Dendritic cell treated with granulocyte-macrophage colony-stimulating factor and Interleukin-4, amounts not matched to agents 40 ng/mL and 50 ng/mL, for 4 days (primary cell): ENCODE measurements around the gene ROCK2.
A peak's percentile ranks its signal among the peaks of the same experiment; 100 is the strongest.

ENCODE experiments used
- H3K27ac Mint-ChIP-seq: one replicate; pipeline ENCODE4 v1.8.0; 2022; ENCODE audit warnings: mild to moderate bottlenecking, mixed read lengths
- H3K27me3 Mint-ChIP-seq: one replicate; pipeline ENCODE4 v1.8.0; 2022; ENCODE audit warnings: mild to moderate bottlenecking, mixed read lengths
- H3K36me3 Mint-ChIP-seq: one replicate; pipeline ENCODE4 v1.8.0; 2022; ENCODE audit warnings: low read depth, mixed read lengths
- H3K4me1 Mint-ChIP-seq: one replicate; pipeline ENCODE4 v1.8.0; 2022; ENCODE audit warnings: low read depth, mixed read lengths
- H3K4me3 Mint-ChIP-seq: one replicate; pipeline ENCODE4 v1.8.0; 2022; ENCODE audit warnings: mild to moderate bottlenecking, moderate library complexity, mixed read lengths
- H3K9me3 Mint-ChIP-seq: one replicate; pipeline ENCODE4 v1.8.0; 2022; ENCODE audit warnings: mixed read lengths
- intact Hi-C: fragments of 100-400 bp; cut with micrococcal nuclease; formaldehyde crosslinking; loops from one replicate; pipeline ENCODE4 v1.15.0; 2022

Gene ROCK2

DNA sequence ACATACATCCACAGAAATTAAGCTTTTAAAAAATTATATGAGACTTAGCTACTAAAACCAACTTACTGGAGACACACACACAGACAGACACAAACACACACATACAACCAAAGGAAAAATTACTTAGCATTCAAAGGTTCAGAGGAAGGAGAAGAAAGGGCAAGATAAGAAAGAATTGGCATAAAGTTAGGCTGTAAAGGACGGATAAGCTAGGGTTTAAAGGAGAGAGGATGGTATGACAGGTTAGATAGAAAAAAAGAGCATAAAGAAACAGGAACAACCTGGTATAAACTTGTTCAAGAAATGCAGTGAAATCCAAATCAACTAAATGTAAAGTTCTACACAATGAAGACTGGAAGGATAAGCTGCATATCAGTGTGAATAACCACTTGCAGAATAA lies 115.7 kb downstream of the ROCK2 start:
- Mint-ChIP-seq H3K9me3 (no peaks in the 10 kb centered on the region), H3K27me3 (no peaks in the 10 kb centered on the region), H3K27ac (no peak overlapping the region), H3K4me1 (peaks cover 9% of the 10 kb centered on the region), H3K36me3 (peaks cover 19% of the 10 kb centered on the region), H3K4me3 (no peak overlapping the region)
- intact Hi-C loops = loop anchor here (10.0 kb wide), 1 partner anchor 226 kb away; no protein-coding TSS in a partner anchor

DNA sequence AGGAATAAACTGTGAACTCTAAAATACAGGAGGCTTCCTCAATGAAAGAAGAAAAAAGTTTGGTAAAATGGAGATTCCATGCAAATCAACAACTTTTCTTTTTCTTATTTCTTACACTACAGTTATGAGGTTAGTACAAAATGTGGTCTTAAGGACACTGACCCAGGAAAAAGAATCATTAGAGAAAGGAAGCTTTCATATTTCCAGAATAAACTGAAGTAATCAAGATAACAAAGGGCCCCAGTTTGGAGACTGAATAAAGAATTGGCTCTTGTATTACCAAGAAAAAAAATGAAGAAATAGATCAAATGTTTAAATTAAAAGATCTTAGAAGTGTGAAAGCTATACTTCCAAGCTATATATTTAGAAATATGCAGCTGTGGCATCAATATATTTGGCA lies 116.8 kb downstream of the ROCK2 start:
- peaks cover 9% of the 10 kb centered on the region for H3K4me1 Mint-ChIP-seq
- intact Hi-C loops = loop anchor here (10.0 kb wide), 1 partner anchor 227 kb away; no protein-coding TSS in a partner anchor
- no peak overlapping the region for H3K27ac Mint-ChIP-seq
- no peaks in the 10 kb centered on the region for H3K9me3 Mint-ChIP-seq
- H3K27me3 Mint-ChIP-seq = no peaks in the 10 kb centered on the region
- H3K4me3 Mint-ChIP-seq = no peak overlapping the region
- peaks cover 30% of the 10 kb centered on the region for H3K36me3 Mint-ChIP-seq

DNA sequence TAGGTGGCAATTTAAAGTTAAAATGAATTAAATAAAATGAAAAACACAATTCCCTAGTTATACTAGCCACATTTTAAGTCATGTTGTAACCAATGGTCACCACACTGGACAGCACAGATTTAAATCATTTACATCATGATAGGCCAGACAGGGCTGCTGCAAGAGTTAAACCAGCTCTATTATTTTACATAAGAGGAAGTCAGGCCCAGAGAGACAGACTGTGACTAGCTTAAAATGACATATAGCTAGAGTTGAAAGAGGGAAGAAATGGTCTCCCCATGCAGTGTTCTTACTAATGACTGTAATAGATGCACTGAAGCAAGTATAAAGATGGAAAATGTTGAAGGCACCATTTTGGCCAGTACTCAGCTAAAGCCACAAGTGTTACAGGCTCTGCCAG lies 119.5 kb downstream of the ROCK2 start:
- Mint-ChIP-seq H3K4me1 (peaks cover 9% of the 10 kb centered on the region), H3K4me3 (no peak overlapping the region), H3K9me3 (no peaks in the 10 kb centered on the region), H3K27me3 (no peaks in the 10 kb centered on the region), H3K27ac (no peak overlapping the region), H3K36me3 (peaks cover 41% of the 10 kb centered on the region)
- intact Hi-C loops = loop anchor here (10.0 kb wide), 1 partner anchor 230 kb away; no protein-coding TSS in a partner anchor

DNA sequence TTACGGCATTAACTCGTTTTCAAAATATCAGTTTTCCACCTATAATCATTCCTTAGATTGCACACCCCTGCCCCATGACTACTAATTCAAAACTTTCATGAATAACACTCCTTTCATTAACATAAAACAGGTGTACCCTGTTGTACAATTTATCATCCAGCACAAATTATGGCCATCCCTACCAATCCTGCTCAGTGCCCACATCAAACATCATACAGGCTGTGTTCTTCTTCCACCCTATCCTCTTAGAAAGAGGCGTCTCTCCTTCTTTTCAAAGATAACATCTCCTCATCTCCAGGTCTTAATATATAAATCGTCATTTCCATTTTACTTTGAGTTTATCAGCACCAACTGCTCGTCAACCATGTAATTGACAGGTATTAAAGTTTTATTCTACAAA lies 121.6 kb downstream of the ROCK2 start:
- Mint-ChIP-seq H3K27ac (no peak overlapping the region), H3K4me3 (no peak overlapping the region), H3K9me3 (no peaks in the 10 kb centered on the region), H3K27me3 (no peaks in the 10 kb centered on the region), H3K36me3 (peaks cover 52% of the 10 kb centered on the region), H3K4me1 (peaks cover 9% of the 10 kb centered on the region)
- intact Hi-C loops = loop anchor here (10.0 kb wide), 1 partner anchor 232 kb away; no protein-coding TSS in a partner anchor

DNA sequence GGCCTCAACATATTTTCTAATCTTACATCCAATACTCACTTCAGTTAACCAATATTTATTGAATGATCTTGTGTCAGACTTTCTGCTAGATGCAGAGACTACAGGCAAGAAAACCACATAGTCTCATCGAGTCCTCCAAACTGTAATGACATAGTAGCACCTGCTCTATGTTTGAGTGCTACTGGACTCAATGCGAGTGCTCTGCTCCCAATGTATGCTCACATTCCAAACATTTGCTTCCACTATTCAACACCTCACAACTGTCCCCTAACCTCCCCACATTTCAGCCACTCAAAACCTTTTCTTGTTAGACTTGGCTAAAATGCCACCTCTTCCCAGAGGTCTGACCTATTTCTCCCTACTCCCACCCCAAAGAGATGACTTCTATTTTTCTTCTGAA lies 124.0 kb downstream of the ROCK2 start:
- Mint-ChIP-seq H3K9me3 (no peaks in the 10 kb centered on the region), H3K27ac (no peak overlapping the region), H3K4me1 (peaks cover 6% of the 10 kb centered on the region), H3K27me3 (no peaks in the 10 kb centered on the region), H3K36me3 (peaks cover 61% of the 10 kb centered on the region), H3K4me3 (no peak overlapping the region)
- intact Hi-C loops = loop anchor here (10.0 kb wide), 1 partner anchor 234 kb away; no protein-coding TSS in a partner anchor

DNA sequence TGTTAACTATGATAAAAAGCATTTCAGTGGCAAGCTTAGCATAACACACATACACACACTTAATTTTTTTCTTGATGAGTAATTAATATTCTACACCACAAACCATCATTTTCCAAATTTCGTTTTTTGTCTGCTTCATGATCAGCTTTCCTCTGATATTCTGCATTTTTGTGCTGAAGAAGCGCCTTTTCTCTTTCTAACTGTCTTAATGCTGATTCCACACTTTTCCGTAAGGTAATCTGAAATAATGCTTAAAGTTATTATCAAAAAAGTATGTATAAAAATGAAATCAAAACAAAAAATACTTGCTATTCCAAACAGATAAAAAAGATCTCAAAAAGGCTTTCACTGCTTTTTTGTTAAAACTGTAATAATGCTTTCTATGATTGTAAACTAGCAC lies 129.0 kb downstream of the ROCK2 start:
- Mint-ChIP-seq H3K36me3 (peaks cover 79% of the 10 kb centered on the region), H3K4me1 (no peaks in the 10 kb centered on the region), H3K27me3 (no peaks in the 10 kb centered on the region), H3K27ac (no peak overlapping the region), H3K9me3 (no peaks in the 10 kb centered on the region), H3K4me3 (no peak overlapping the region)
- intact Hi-C loops = no loop called here

DNA sequence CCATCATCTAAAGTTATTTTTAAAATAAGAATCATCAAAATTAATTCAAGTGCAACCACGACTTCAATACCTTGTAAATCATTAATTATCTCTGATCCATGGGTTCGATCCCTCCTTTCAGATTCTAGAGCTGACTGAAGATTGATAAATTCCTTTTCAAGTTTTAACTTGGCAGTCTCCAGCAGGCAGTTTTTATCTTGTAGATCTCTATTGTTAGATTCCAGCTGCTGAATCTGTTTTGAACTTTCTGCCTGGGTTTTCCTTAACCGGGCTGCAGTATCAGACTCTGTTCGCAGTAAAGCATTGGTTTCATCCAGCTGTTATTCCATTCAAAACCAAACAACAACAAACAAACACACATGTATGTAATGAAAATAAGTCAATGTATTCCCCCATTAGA lies 129.7 kb downstream of the ROCK2 start:
- Mint-ChIP-seq H3K27ac (no peak overlapping the region), H3K4me3 (no peak overlapping the region), H3K36me3 (peaks cover 73% of the 10 kb centered on the region), H3K27me3 (no peaks in the 10 kb centered on the region), H3K9me3 (no peaks in the 10 kb centered on the region), H3K4me1 (no peaks in the 10 kb centered on the region)
- intact Hi-C loops = no loop called here

DNA sequence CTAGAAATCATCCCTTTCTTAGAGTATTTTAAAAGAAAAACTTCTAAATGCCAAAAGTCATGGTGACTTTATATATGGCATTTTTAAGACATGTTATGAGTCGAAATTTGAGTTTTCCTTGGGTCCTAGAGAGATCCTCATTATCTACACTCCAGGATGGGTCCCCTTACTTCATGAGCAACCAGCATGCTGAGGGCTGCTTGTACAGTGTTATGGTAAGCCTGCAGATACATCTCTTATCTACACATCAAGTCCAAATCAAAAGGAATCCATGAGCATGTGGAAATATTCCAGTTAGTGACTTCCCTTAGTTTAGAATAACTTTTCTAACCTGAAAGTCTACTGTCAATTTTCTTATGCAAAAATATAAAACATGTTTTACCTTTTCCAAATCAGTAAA lies 130.5 kb downstream of the ROCK2 start:
- Mint-ChIP-seq H3K4me3 (no peak overlapping the region), H3K9me3 (no peaks in the 10 kb centered on the region), H3K36me3 (peaks cover 65% of the 10 kb centered on the region), H3K27ac (no peak overlapping the region), H3K27me3 (no peaks in the 10 kb centered on the region), H3K4me1 (no peaks in the 10 kb centered on the region)
- intact Hi-C loops = no loop called here

DNA sequence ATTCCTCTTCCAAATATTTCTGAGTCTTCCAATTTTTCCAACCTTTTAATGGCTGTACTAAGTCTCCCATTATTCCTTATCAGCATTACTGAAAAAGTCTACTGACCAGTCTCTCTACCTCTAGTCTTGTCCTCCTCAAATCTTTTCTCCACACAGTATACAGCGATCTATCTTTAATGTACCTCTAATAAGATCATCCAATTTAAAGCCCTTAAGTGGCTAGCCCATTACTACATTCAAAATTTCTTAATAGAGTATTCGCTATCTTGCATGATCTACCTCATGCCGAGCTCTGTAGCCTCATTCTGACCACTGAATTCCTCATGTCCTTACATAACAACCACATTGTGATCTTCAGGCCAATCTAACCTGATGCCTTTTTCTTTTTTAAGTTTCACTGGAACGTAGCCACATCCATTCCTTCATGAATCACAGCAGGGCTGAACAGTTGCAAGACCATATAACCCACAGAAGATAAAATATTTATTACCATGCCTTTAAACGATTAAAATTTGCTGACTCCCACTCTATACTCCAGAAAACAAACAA lies 131.3 kb downstream of the ROCK2 start:
- Mint-ChIP-seq H3K9me3 (no peaks in the 10 kb centered on the region), H3K27ac (no peak overlapping the region), H3K36me3 (peaks cover 68% of the 10 kb centered on the region), H3K4me1 (no peaks in the 10 kb centered on the region), H3K27me3 (no peaks in the 10 kb centered on the region), H3K4me3 (no peak overlapping the region)
- intact Hi-C loops = no loop called here

DNA sequence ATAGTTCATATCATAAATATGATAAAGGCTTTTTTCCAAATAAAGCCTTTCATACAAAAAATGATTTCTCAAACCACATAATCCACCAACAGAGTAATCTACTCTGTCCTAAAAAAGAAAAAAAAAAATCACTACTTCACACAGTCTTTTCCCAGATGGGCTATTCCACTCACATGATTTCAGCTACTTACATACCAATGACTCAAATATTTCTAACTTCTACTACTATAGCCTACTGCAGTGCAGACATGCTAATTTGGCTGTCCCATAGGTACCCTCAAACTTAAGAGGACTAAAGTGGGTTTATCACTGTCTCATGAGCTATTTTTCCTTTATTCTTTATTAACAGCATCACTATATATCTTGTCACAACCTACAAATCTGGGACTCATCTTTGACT lies 131.8 kb downstream of the ROCK2 start:
- H3K36me3 Mint-ChIP-seq = peaks cover 70% of the 10 kb centered on the region
- H3K4me3 Mint-ChIP-seq = no peak overlapping the region

DNA sequence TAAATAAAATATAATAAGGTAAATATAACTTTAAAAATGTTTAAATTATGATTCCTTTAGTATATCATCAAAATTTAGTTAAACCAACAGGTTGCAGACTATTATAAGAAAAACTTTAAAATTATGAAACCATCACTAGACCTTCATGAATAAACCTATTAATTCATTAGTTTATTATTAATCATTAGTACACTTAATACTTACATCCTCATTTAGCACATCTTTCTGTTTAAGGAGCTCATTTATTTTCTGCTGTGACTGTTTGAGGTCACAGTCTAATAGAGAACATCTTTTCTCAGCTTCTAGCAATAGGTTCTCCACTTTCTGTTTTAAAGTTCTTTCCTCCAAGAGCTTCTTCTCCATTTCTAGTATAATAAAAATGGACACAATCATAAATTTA lies 136.4 kb downstream of the ROCK2 start:
- Mint-ChIP-seq H3K27ac (no peak overlapping the region), H3K27me3 (no peaks in the 10 kb centered on the region), H3K4me3 (no peak overlapping the region)

More for the DNA sequence above, 131.8 kb downstream of the ROCK2 start:
- no peaks in the 10 kb centered on the region for H3K9me3 Mint-ChIP-seq
- intact Hi-C loops = no loop called here
- H3K27me3 Mint-ChIP-seq = no peaks in the 10 kb centered on the region
- H3K4me1 Mint-ChIP-seq = no peaks in the 10 kb centered on the region
- no peak overlapping the region for H3K27ac Mint-ChIP-seq

DNA sequence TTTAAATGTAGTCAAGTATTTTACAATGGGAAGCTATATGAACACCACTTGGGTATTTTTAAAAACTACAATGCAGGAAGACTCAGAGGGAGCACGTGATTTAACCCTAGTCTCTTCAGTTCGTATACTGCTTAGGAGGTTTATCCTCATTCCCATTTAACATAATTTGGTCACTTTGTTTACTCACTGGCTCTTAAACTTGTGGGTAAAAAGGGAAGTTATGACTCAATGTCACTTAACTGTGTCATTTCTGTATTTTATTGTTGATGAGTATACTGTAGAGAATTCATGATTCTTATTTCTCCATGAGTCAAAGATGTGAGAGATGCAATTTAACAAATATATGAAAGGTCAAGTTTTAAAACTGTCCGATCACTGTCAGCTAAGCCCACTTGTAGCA lies 141.0 kb downstream of the ROCK2 start:
- Mint-ChIP-seq H3K4me1 (peaks cover 17% of the 10 kb centered on the region), H3K36me3 (peaks cover 56% of the 10 kb centered on the region), H3K27me3 (no peaks in the 10 kb centered on the region), H3K9me3 (no peaks in the 10 kb centered on the region), H3K27ac (peak overlapping the region; percentile 82), H3K4me3 (no peak overlapping the region)
- intact Hi-C loops = no loop called here

More for the DNA sequence above, 136.4 kb downstream of the ROCK2 start:
- intact Hi-C loops = no loop called here
- Mint-ChIP-seq H3K36me3 (peaks cover 45% of the 10 kb centered on the region), H3K4me1 (peaks cover 17% of the 10 kb centered on the region), H3K9me3 (no peaks in the 10 kb centered on the region)

DNA sequence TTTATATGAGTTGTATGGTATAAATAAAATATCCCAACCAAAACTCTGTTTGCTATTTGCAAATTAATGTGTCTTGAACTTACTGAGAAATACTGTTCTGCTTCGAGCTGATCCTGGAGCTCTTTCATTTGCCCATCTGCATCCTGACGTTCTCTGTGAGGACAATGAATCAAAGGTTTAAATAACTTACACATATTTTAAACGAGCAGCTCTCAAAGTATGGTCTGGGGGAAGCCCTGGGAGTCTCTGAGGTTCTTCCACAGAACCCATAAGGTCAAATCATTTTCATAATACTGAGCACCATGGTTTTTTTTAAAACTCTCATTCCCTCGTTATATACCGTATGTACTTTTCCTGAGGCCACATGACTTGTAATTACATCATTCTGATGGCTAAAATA lies 142.5 kb downstream of the ROCK2 start:
- peaks cover 44% of the 10 kb centered on the region for H3K36me3 Mint-ChIP-seq
- no peaks in the 10 kb centered on the region for H3K27me3 Mint-ChIP-seq
- peaks cover 17% of the 10 kb centered on the region for H3K4me1 Mint-ChIP-seq
- no peaks in the 10 kb centered on the region for H3K9me3 Mint-ChIP-seq
- H3K4me3 Mint-ChIP-seq = no peak overlapping the region
- intact Hi-C loops = no loop called here
- H3K27ac Mint-ChIP-seq = no peak overlapping the region

DNA sequence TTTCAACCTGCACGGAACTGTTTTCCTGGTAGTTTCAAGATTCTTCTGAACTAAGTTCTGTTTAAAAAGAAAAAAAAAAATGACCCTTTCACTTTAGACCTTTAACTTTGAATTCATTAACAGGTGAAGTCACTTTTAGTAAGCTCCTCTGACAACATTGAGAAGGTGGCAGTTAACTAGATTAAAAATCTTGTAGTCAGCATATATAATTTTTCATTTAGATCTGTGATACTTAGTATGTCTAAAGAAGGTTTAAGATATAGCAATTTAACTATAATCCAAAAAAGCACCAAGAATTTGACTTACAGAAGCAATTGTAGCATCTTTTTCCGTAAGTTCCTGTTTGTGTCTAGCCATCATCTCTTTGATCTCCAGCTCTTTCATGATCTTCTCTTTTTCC lies 143.8 kb downstream of the ROCK2 start:
- Mint-ChIP-seq H3K36me3 (peaks cover 49% of the 10 kb centered on the region), H3K9me3 (no peaks in the 10 kb centered on the region), H3K4me1 (peaks cover 24% of the 10 kb centered on the region), H3K27ac (no peak overlapping the region), H3K27me3 (no peaks in the 10 kb centered on the region), H3K4me3 (no peak overlapping the region)
- intact Hi-C loops = no loop called here

DNA sequence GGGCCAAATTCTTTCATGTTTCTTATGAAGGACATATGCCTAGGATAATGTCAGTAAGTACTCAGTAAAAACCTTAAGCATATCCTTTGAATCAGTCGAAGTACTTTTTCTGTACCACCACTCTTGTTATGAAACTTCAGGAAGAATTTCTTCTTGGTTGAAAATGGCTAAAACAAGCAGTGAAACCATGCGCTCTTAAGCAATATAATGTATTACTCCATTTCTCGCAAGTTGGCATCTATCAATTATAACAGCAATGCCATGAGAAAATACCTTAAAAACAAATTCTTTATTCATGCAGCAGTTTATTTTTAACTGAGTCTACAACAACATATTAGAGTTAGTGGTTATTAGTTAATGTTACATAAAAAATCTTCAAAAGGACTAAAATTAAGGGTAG lies 148.2 kb downstream of the ROCK2 start:
- H3K36me3 Mint-ChIP-seq = peaks cover 58% of the 10 kb centered on the region
- no peaks in the 10 kb centered on the region for H3K9me3 Mint-ChIP-seq
- H3K27ac Mint-ChIP-seq = no peak overlapping the region
- H3K4me1 Mint-ChIP-seq = peaks cover 6% of the 10 kb centered on the region
- no peaks in the 10 kb centered on the region for H3K27me3 Mint-ChIP-seq
- intact Hi-C loops = no loop called here
- H3K4me3 Mint-ChIP-seq = no peak overlapping the region
